ENCODE measurements around the gene TM7SF3.
A peak's percentile ranks its signal among the peaks of the same experiment; 100 is the strongest.

The TM7SF3 gene

GRCh38 chr12:26939192-26939832 is 74.9 kb downstream of the TM7SF3 start:
- TF ChIP-seq ARNTL (CRISPR knock-in tag; IDR thresholded peaks at IDR 0.05; ENCODE audit: borderline replicate concordance, low read depth), result no peak
- TF ChIP-seq CREB5 (CRISPR knock-in tag; IDR thresholded peaks at IDR 0.05; ENCODE audit: low read depth), result no peak
- no peak for TF ChIP-seq ZNF70 (CRISPR knock-in tag; IDR thresholded peaks at IDR 0.05)
- TF ChIP-seq TCF4 (CRISPR knock-in tag; IDR thresholded peaks at IDR 0.05; ENCODE audit: borderline replicate concordance), result no peak
- TF ChIP-seq OSR1 (CRISPR knock-in tag; IDR thresholded peaks at IDR 0.05), result no peak
- TF ChIP-seq TOX (CRISPR knock-in tag; IDR thresholded peaks at IDR 0.05; ENCODE audit: borderline replicate concordance), result no peak
- no peak for TF ChIP-seq CSDC2 (CRISPR knock-in tag; IDR thresholded peaks at IDR 0.05)
- no peak for TF ChIP-seq SNAI2 (CRISPR knock-in tag; IDR thresholded peaks at IDR 0.05)
- TF ChIP-seq POU6F1 (CRISPR knock-in tag; IDR thresholded peaks at IDR 0.05; ENCODE audit: borderline replicate concordance, low read depth), result no peak
- no peak for TF ChIP-seq ISL1 (CRISPR knock-in tag; IDR thresholded peaks at IDR 0.05)
- TF ChIP-seq ZNF8 (CRISPR knock-in tag; IDR thresholded peaks at IDR 0.05), result no peak
- TF ChIP-seq ESRRG (CRISPR knock-in tag; IDR thresholded peaks at IDR 0.05), result no peak
- no peak for TF ChIP-seq CSRNP3 (CRISPR knock-in tag; IDR thresholded peaks at IDR 0.05)
- no peak for TF ChIP-seq ZC3H10 (CRISPR knock-in tag; IDR thresholded peaks at IDR 0.05)
- no peak for TF ChIP-seq BACH2 (CRISPR knock-in tag; IDR thresholded peaks at IDR 0.05; ENCODE audit: borderline replicate concordance)
- no peak for TF ChIP-seq ZNF565 (CRISPR knock-in tag; conservative IDR thresholded peaks at IDR 0.05; ENCODE audit: low read depth)
- no peak for TF ChIP-seq ZFP30 (CRISPR knock-in tag; IDR thresholded peaks at IDR 0.05)
- TF ChIP-seq TSHZ2 (CRISPR knock-in tag; IDR thresholded peaks at IDR 0.05), result no peak
- no peak for TF ChIP-seq GLIS3 (CRISPR knock-in tag; IDR thresholded peaks at IDR 0.05)
- TF ChIP-seq PPARA (CRISPR knock-in tag; IDR thresholded peaks at IDR 0.05; ENCODE audit: borderline replicate concordance), result no peak
- ATAC-seq, result no peak

GRCh38 chr12:26938701-26939062 is 75.5 kb downstream of the TM7SF3 start:
- ATAC-seq, result peak; percentile 56
- TF ChIP-seq SNAI2 (CRISPR knock-in tag; IDR thresholded peaks at IDR 0.05), result no peak
- no peak for TF ChIP-seq CSRNP3 (CRISPR knock-in tag; IDR thresholded peaks at IDR 0.05)
- no peak for TF ChIP-seq RARB (CRISPR knock-in tag; IDR thresholded peaks at IDR 0.05)

- TF ChIP-seq ZFP30 (CRISPR knock-in tag; IDR thresholded peaks at IDR 0.05), result no peak
- no peak for TF ChIP-seq PPARA (CRISPR knock-in tag; IDR thresholded peaks at IDR 0.05; ENCODE audit: borderline replicate concordance)
- TF ChIP-seq TSHZ2 (CRISPR knock-in tag; IDR thresholded peaks at IDR 0.05), result 0 out of 2 replicates have a peak, but pooled peaks have one; percentile 8
- TF ChIP-seq ZNF565 (CRISPR knock-in tag; conservative IDR thresholded peaks at IDR 0.05; ENCODE audit: low read depth), result no peak
- no peak for TF ChIP-seq POU6F1 (CRISPR knock-in tag; IDR thresholded peaks at IDR 0.05; ENCODE audit: borderline replicate concordance, low read depth)
- peak; percentile 97 for ATAC-seq
These were observed 76.1 kb downstream of the TM7SF3 start, which contains the start of the genes FGFR1OP2 and INTS13 for GRCh38 chr12:26937863-26938700. Gene FGFR1OP2, plus strand, starts transcription at chr12:26938470. Its CDS starts 15,689 bp downstream, at chr12:26954159. Gene INTS13, minus strand, starts transcription at chr12:26937981. Its CDS starts 1,178 bp downstream, at chr12:26936803.
